NCI-H82 treated with DMSO at 0.1 percent for 48 hours (cell line): Measurements from ENCODE around the gene FBXW7.

Experiments
- DNase-seq: peaks from one replicate; lab custom pipeline; 2025; ENCODE audit not compliant: unreplicated experiment; lab: John Stamatoyannopoulos, UW

The FBXW7 gene

DNA sequence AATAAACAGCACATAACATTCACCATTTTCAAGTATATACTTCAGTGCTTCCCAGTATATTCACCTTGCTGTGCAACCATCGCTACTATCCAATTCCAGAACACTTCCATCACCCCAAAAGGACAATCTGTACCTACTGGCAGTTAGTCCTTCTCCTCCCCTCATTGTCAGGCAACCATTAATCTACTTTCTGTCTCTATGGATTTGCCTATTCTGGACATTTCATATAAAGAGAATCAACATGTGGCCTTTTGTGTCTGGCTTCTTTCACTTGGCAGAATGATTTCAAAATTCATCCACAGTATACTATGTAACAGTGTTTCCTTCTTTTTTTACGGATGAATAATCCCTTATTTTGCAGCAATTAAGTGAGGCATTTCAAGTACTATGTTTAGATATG is 189.4 kb downstream of the FBXW7 start:
- no peak for DNase-seq

- no peak for DNase-seq
Observed at GRCh38 chr4:152344001-152344400, 191.9 kb downstream of the FBXW7 start.

DNA sequence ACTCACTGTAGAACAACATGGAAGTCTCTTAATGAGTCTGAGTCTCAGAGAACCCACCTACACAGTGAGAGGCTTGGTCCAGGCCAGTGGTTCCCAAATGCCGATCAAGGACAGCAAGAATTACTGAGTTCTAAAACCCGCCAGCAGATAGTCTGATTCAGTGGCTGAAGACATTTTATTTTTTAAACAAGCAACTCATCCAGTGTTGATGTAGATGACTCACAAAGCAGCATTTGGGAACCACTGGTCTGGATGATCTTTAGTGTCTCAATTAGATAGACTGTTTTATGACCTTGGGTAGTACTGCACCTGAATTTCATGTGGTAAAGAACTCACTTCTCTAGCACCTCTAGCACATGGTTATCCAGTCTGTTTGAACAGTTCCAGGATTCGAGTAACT is 193.6 kb downstream of the FBXW7 start:
- DNase-seq, result no peak

GRCh38 chr4:152340818-152341217 is 195.1 kb downstream of the FBXW7 start:
- no peak for DNase-seq

GRCh38 chr4:152339576-152339975 is 196.3 kb downstream of the FBXW7 start:
- no peak for DNase-seq

GRCh38 chr4:152334931-152335330 is 201.0 kb downstream of the FBXW7 start:
- no peak for DNase-seq

- DNase-seq, result no peak
Observed at GRCh38 chr4:152331042-152331441, 204.8 kb downstream of the FBXW7 start.

DNA sequence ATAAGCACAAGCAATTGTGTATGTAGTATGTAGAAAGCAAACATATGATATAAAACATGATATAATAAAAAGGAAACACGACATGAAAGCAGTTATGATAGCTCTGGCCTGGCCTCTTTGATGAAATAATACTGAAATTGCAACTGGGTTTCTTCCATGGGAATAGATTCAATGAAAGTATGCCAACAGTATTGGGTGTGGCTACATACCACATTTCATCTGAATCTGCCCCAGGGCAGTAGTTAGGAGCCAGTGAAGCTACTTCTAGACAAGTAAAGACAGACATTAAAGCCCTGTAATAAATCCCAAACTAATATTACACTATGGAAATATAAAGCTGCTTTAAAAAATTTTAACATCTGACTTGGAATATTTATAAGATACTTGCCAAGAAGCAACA is 207.3 kb downstream of the FBXW7 start:
- no peak for DNase-seq

GRCh38 chr4:152327606-152328453 is 208.1 kb downstream of the FBXW7 start:
- no peak for DNase-seq

GRCh38 chr4:152325831-152326230 is 210.1 kb downstream of the FBXW7 start:
- no peak for DNase-seq

GRCh38 chr4:152323221-152323620 is 212.7 kb downstream of the FBXW7 start:
- no peak for DNase-seq

DNA sequence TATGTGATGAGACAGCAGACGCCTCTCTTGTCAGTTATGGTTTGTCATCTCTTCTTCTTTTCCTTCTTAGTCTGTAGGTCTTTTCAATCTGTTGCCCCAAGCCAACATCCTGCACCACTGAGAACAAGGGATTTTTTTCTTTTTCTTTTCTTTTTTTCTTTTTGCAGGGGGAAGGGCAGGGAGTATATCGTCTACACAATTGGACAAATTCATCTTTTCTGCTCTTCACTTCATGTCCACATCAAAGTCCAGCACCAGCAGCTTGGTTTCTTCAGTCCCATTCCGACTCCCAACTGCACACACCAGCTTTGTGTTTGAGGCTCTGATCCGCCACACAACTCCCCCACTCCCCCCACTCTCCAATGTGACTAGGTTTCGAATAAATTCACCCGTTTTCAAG is 213.2 kb downstream of the FBXW7 start:
- DNase-seq, result no peak

DNA sequence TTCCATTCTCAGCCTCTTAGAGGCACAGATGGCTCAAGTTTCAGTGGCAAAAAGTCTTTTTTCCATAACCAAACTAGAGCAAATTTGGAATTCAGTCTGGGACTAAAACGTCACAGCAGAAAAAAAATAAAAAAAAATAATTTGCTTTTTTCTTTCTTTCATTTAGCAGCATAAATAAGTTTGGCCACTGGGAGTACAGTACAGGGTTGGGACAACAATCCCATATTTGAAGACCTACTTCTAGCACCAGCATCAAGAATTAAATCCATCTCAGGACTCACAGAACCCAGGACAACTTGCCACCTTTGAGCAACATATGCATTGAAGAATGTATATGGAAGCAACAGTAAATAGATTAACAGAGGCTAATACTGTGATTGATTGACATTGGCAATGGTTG is 214.0 kb downstream of the FBXW7 start:
- DNase-seq, result no peak

DNA sequence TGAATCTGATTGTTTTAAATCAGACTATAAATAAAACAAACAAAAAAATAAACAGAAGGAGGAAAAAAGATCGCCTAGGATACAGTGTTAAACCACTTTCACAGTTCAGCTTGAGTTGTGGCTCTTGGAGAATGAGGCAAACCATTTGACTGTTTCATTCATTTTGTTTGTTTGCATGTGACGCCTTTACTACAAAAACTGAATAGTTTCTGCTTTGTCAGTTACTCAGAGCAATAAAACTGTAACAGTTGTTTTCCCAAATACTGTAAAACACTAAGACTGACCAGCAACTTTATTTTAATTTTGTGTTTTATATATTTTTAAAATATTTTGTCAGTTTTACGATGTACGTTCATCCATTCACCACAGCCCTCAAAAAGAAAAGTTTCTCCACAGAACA is 214.5 kb downstream of the FBXW7 start:
- no peak for DNase-seq

GRCh38 chr4:152316969-152317368 is 218.9 kb downstream of the FBXW7 start:
- DNase-seq, result no peak

DNA sequence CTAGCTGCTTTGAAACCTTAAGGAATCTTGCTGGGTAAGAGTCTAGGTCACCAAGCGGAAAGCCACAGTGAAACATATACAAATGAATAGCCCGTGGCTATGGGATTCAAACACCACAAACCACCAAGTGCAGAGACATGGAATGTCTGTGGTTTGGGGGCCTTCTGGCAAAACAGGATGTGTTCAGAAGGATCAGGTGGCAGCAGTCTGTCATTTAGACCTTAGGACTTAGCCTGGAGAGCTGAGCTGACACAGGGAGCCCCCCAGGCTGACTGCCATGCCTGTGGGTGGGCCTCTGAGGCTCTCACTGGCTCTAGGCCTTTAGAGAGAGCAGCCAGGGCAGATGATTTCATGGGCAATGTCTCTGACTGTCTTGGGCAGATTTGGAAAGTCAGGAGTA is 225.6 kb downstream of the FBXW7 start:
- DNase-seq, result no peak

DNA sequence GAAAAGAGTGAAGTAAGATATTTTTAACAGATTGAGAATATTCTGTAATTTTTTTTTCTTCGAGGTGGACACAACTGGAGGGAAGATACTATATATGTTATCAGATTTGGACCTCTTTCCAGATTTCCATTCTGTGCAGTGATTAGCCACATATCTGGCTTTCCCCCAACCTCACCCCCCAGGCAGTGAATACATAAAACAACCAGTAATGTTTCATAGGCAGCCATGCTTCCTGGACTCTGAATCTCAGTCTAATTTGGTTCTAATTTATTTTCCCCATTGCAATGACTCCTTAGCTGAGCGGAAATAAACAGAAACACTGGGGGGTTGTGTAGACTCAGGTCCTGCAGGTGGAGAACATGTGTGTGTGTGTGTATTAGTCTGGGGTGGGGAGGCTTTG is 226.5 kb downstream of the FBXW7 start:
- no peak for DNase-seq

GRCh38 chr4:152308951-152309350 is 226.9 kb downstream of the FBXW7 start:
- DNase-seq, result no peak

GRCh38 chr4:152307669-152308068 is 228.2 kb downstream of the FBXW7 start:
- no peak for DNase-seq

DNA sequence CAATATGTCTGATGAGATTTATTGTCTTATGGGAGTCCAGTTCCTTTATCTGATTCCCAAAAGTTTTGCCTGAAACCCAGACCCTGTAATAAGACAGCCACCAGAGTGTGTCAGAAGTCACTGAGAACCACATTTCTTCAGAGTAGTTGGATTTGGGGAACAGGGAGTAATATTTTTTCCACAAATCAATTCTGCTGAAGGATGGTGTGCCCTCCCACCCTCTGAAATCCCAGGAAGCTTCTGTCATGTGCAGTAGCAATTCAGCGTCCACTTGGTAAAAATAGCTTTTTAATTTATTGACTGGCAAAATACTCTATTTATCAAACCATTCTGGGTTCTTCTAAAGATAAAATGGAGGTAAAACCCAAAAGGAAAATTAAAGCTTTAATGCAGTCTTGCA is 229.4 kb downstream of the FBXW7 start:
- DNase-seq, result no peak

GRCh38 chr4:152304220-152304619 is 231.7 kb downstream of the FBXW7 start:
- DNase-seq, result no peak

DNA sequence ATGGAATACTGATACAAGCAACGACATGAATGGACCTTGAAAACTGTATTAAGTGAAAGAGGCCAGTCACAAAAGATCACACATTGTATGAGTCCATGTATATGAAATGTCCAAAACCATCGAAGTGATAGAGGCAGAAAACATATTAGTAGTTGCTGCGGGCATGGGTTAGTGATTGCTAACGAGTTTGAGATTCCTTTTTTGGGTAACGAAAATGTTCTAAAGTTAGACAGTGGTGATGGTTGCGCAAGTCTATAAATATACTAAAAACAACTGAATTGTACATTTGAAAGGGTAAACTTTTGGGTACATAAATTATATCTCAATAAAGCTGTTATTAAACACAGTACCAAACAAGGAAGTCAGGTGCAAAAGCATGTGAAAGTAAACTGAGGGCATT is 234.5 kb downstream of the FBXW7 start:
- no peak for DNase-seq

GRCh38 chr4:152299553-152299952 is 236.3 kb downstream of the FBXW7 start:
- no peak for DNase-seq
